Measurements from ENCODE around the gene CPO.

DNA sequence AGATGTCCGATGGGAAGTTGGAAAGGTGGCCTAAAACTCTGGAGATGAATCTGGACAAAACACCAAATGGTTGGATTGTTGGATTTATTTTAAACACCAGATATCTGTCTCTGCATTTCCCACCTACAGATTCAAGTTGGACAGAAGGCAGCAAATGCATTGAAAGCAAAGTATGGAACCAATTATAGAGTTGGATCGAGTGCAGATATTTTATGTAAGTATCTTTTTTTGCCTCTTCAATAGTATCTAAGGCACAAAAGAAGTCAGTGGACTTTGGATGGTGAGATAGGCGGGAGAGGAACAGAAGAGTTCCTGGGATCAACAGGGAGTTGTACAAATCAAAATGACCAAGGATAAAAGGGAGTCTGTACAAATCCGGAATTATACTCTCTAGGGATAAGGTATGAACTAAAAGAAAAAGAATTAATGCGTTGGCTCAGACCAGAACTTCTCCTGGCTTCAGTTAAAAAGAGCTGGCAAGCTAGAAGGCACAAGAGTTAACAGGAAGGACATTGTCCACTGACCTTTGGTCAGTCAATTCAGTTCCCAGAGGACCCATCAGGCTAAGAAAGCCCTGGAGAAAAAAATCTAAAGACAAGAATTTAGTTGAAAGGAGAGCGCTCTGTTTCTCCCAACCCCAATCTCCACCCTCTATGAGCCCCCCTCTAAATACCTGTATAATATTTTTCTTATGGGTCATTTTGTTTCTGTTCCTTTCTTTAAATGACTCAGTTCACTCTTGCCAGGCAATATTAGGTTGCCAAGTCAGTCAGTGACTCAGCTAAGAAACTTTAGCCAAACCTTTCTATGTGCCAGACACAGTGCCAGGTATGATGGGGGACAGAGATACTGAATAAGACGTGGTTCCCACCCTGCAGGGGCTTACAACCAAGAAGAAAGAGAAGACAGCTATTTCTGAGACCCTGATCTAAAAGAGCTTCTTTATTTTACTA lies 29.1 kb downstream of the CPO start:
- TF ChIP-seq POLR2A (IDR thresholded peaks at IDR 0.05) (no peak), POLR2AphosphoS5 (IDR thresholded peaks at IDR 0.05; ENCODE audit: insufficient read depth in 1 of 2, low read depth in 1 of 2) (no peak)
- TF ChIP-seq, protein P1, sequence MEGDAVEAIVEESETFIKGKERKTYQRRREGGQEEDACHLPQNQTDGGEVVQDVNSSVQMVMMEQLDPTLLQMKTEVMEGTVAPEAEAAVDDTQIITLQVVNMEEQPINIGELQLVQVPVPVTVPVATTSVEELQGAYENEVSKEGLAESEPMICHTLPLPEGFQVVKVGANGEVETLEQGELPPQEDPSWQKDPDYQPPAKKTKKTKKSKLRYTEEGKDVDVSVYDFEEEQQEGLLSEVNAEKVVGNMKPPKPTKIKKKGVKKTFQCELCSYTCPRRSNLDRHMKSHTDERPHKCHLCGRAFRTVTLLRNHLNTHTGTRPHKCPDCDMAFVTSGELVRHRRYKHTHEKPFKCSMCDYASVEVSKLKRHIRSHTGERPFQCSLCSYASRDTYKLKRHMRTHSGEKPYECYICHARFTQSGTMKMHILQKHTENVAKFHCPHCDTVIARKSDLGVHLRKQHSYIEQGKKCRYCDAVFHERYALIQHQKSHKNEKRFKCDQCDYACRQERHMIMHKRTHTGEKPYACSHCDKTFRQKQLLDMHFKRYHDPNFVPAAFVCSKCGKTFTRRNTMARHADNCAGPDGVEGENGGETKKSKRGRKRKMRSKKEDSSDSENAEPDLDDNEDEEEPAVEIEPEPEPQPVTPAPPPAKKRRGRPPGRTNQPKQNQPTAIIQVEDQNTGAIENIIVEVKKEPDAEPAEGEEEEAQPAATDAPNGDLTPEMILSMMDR (IDR thresholded peaks at IDR 0.05) = no peak

Data from vagina (tissue), 2 donors.